ENCODE data around the gene ASIC2. TPM values are rescaled to one million over a fixed set of nuclear protein-coding genes. Genes with fewer than 3 reads are reported as not detected.

Gene ASIC2
- total and polyA plus RNA-seq, 9 of the 15 experiments (the other 6 are each of a cell fraction or from before 2014, with no cell fraction given): not detected

- no peak for TF ChIP-seq MAZ (CRISPR knock-in tag; conservative IDR thresholded peaks at IDR 0.05 in 1 of 2, IDR thresholded peaks at IDR 0.05 in 1 of 2)
Observed at GRCh38 chr17:33084755-33085154, 208.3 kb downstream of the ASIC2 start (continued).

- 0% methylated on average over 7 of the region's 7 CpGs for WGBS (ENCODE audit: insufficient coverage, low coverage, missing lambda C conversion rate)
- ChIA-PET POLR2A (interaction anchor here (0.6 kb wide), 1 partner anchor 1137 kb away, joined by 3 read pairs; no protein-coding TSS in a partner anchor), CTCF (ENCODE audit: low intra/inter-chr PET ratio) (no interaction called here)
- no peak overlapping the region for H3K4me2 ChIP-seq (ENCODE audit: insufficient read depth, low read length)
- H3K79me2 ChIP-seq (ENCODE audit: control insufficient read depth, insufficient read depth, low read length): no peaks in the 10 kb centered on the region
- intact Hi-C loops (cut with micrococcal nuclease) (no loop called here), in situ Hi-C loops (cut with MboI) (no loop called here)
- H2AFZ ChIP-seq (ENCODE audit: low read depth, low read length): no peak overlapping the region
- no peaks in the 10 kb centered on the region for H3K9me1 ChIP-seq (ENCODE audit: control insufficient read depth, insufficient read depth, low read length)
- H3K36me3 ChIP-seq (ENCODE audit: control insufficient read depth, insufficient read depth, low read length): no peaks in the 10 kb centered on the region
- no peaks in the 10 kb centered on the region for H4K20me1 ChIP-seq (replicated peaks; ENCODE audit: control insufficient read depth, insufficient read depth, low read length)
- DNase-seq (ENCODE audit: extremely low read depth in 1 of 4, low spot score in 3 of 4) (no peak), FAIRE-seq (no peak), ATAC-seq (no peak)
- H3K4me1 ChIP-seq (replicated peaks in 1 of 2; ENCODE audit: control insufficient read depth in 2 of 2, insufficient read depth in 2 of 2, low read length in 2 of 2): no peaks in the 10 kb centered on the region
- H3K9me3 ChIP-seq (replicated peaks; ENCODE audit: control insufficient read depth, insufficient read depth, low read depth, low read length): no peaks in the 10 kb centered on the region
- H3K27me3 ChIP-seq (ENCODE audit: control insufficient read depth in 2 of 2, insufficient read depth in 2 of 2, low read length in 2 of 2): no peaks in the 10 kb centered on the region; a peak in 2 of 5 replicates
- TF ChIP-seq PHB (CRISPR knock-in tag; IDR thresholded peaks at IDR 0.05): no peak
- TF ChIP-seq MYBL2 (IDR thresholded peaks at IDR 0.05; ENCODE audit: low read depth): no peak
- TF ChIP-seq MYBL2 (CRISPR knock-in tag; IDR thresholded peaks at IDR 0.05; ENCODE audit: borderline replicate concordance): no peak
- no peak for TF ChIP-seq EWSR1 (IDR thresholded peaks at IDR 0.05; ENCODE audit: borderline replicate concordance, low read depth, partially characterized antibody)
- TF ChIP-seq C11orf30 (IDR thresholded peaks at IDR 0.05; ENCODE audit: low read depth): no peak
- no peak for TF ChIP-seq YBX1 (IDR thresholded peaks at IDR 0.05)
- no peak for TF ChIP-seq KAT2B (IDR thresholded peaks at IDR 0.05; ENCODE audit: low read depth, low read length)
- TF ChIP-seq, protein P1, sequence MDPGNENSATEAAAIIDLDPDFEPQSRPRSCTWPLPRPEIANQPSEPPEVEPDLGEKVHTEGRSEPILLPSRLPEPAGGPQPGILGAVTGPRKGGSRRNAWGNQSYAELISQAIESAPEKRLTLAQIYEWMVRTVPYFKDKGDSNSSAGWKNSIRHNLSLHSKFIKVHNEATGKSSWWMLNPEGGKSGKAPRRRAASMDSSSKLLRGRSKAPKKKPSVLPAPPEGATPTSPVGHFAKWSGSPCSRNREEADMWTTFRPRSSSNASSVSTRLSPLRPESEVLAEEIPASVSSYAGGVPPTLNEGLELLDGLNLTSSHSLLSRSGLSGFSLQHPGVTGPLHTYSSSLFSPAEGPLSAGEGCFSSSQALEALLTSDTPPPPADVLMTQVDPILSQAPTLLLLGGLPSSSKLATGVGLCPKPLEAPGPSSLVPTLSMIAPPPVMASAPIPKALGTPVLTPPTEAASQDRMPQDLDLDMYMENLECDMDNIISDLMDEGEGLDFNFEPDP (CRISPR knock-in tag; IDR thresholded peaks at IDR 0.05): no peak
- no peak for TF ChIP-seq ZBTB1 (CRISPR knock-in tag; IDR thresholded peaks at IDR 0.05; ENCODE audit: borderline replicate concordance, low read depth)
- no peak overlapping the region for H3K4me3 ChIP-seq
- H3K27ac ChIP-seq (ENCODE audit: extremely low read depth, low read depth, low read length): no peak overlapping the region
- no TSS peak for BruUV-seq (replicated peaks)
- H3K9ac ChIP-seq (ENCODE audit: insufficient read depth in 1 of 2, low read depth in 2 of 2, low read length in 2 of 2): no peak overlapping the region
Observed at GRCh38 chr17:33082529-33083173, 210.4 kb downstream of the ASIC2 start.
